ENCODE data around the gene SLC16A13. TPM values are rescaled to one million over a fixed set of nuclear protein-coding genes. Genes with fewer than 3 reads are reported as not detected.

The SLC16A13 gene
- total and polyA plus RNA-seq, 10 of the 15 experiments (the other 5 are each of a cell fraction or from before 2014, with no cell fraction given): 0.34 to 12.1 (median 3.3) TPM

GRCh38 chr17:7014995-7015958, 20.5 kb upstream of the SLC16A13 start:
- Histone ChIP-seq H3K4me1 (ENCODE audit: control insufficient read depth, insufficient read depth, low read length) (peaks cover 34% of the 10 kb centered on the region), H3K4me2 (ENCODE audit: control insufficient read depth, insufficient read depth) (peak overlapping the region; percentile 89), H3K9ac (ENCODE audit: control insufficient read depth, insufficient read depth, low read length) (peak overlapping the region; percentile 96), H3K4me3 (peak overlapping the region; percentile 65), H4K20me1 (ENCODE audit: control insufficient read depth, insufficient read depth) (no peaks in the 10 kb centered on the region), H3K27ac (ENCODE audit: control insufficient read depth, insufficient read depth) (peak overlapping the region; percentile 100), H3K79me2 (ENCODE audit: control insufficient read depth, insufficient read depth, low read length) (peaks cover 58% of the 10 kb centered on the region), H3K36me3 (ENCODE audit: control insufficient read depth in 2 of 2, insufficient read depth in 2 of 2, low read length in 1 of 2) (peaks cover 0 to 4% of the 10 kb centered on the region in 2 experiments; a peak in 3 of 4 replicates), H2AFZ (ENCODE audit: control insufficient read depth, low read depth, low read length) (peak overlapping the region; percentile 49), H3K9me3 (replicated peaks; ENCODE audit: control insufficient read depth, insufficient read depth, low read length) (no peaks in the 10 kb centered on the region), H3K27me3 (replicated peaks in 1 of 2; ENCODE audit: control insufficient read depth in 2 of 2, insufficient read depth in 2 of 2, low read length in 1 of 2) (no peaks in the 10 kb centered on the region)
- FAIRE-seq (peak; percentile 59), DNase-seq (ENCODE audit: low read depth, low spot score) (peak; percentile 54), ATAC-seq (peak; percentile 36)
- ChIA-PET SMC1A (ENCODE audit: uncharacterized antibody, unreplicated experiment) (interaction anchor here (0.6 to 2.5 kb wide), 5 partner anchors 11 to 1922 kb away, joined by 3 to 10 read pairs (median 4); partner anchors contain the start of gene SLC16A13), POLR2A (interaction anchor here (0.6 to 3.0 kb wide), 7 partner anchors 9 to 364 kb away, joined by 3 to 18 read pairs (median 5); partner anchors contain the start of genes SLC16A11 and SLC16A13), RAD21 (ENCODE audit: unreplicated experiment) (interaction anchor here (0.9 to 2.4 kb wide), 6 partner anchors 8 to 171 kb away, joined by 4 to 8 read pairs (median 6); partner anchors contain the start of gene SLC16A13), CTCF (interaction anchor here (0.6 to 8.8 kb wide), 11 partner anchors 7 to 260 kb away, joined by 3 to 167 read pairs (median 3); partner anchors contain the start of genes RNASEK and SLC16A13)
- BruUV-seq (replicated peaks): no TSS peak
- intact Hi-C loops (cut with micrococcal nuclease; ENCODE audit: unreplicated experiment): loop anchor here (10.0 kb wide), 1 partner anchor 260 kb away; the partner anchor contains the start of gene XAF1
- WGBS (ENCODE audit: insufficient coverage, insufficient replicate concordance, low lambda C conversion rate, missing lambda C conversion rate): under 1% methylated on average over 49 of the region's 56 CpGs
- in situ Hi-C loops (cut with MboI): loop anchor here (5.0 kb wide), 1 partner anchor 363 kb away; the partner anchor contains the start of genes C17orf100 and MED31
- TF ChIP-seq SKIL (IDR thresholded peaks at IDR 0.05; ENCODE audit: low read depth, poor library complexity, severe bottlenecking) (peak; percentile 63), KLF5 (IDR thresholded peaks at IDR 0.05; ENCODE audit: partially characterized antibody) (no peak), BCL11A (IDR thresholded peaks at IDR 0.05; ENCODE audit: low read depth, low read length) (no peak), TAF1 (IDR thresholded peaks at IDR 0.05; ENCODE audit: borderline replicate concordance, low read depth, low read length) (peak; percentile 85), GATAD2B (conservative IDR thresholded peaks at IDR 0.05; ENCODE audit: low read depth) (0 out of 2 replicates have a peak, but pooled peaks have one; percentile 71), ZNF687 (IDR thresholded peaks at IDR 0.05) (no peak), SREBF1 (IDR thresholded peaks at IDR 0.05; ENCODE audit: low read length) (no peak), ZBTB11 (CRISPR knock-in tag; IDR thresholded peaks at IDR 0.05) (no peak), CHD1 (IDR thresholded peaks at IDR 0.05; ENCODE audit: low read depth, low read length) (no peak), ZSCAN29 (IDR thresholded peaks at IDR 0.05) (no peak), HDGF (IDR thresholded peaks at IDR 0.05) (no peak), BACH1 (IDR thresholded peaks at IDR 0.05; ENCODE audit: borderline replicate concordance) (no peak; the same call in 1 of the 2 replicates)

Data from GM12878 (cell line).